Stimulated activated CD8-positive, alpha-beta memory T cell treated with anti-CD3 and anti-CD28 coated beads, Interleukin-15, amount 100 ng/mL, for 24 hours (primary cell): Measurements from ENCODE around the gene DPPA5.
A peak's percentile ranks its signal among the peaks of the same experiment; 100 is the strongest.
"Not testable (repeated sequence)": the region's sequence is repeated elsewhere in the genome, so short reads cannot be mapped to it uniquely, and the experiment has no call there.

Experiments used
- DNase-seq: peaks from one replicate; pipeline ENCODE4 v3.0.0-alpha.2; 2020; ENCODE audit warnings: low read depth

DPPA5 gene, protein sequence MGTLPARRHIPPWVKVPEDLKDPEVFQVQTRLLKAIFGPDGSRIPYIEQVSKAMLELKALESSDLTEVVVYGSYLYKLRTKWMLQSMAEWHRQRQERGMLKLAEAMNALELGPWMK

DNA sequence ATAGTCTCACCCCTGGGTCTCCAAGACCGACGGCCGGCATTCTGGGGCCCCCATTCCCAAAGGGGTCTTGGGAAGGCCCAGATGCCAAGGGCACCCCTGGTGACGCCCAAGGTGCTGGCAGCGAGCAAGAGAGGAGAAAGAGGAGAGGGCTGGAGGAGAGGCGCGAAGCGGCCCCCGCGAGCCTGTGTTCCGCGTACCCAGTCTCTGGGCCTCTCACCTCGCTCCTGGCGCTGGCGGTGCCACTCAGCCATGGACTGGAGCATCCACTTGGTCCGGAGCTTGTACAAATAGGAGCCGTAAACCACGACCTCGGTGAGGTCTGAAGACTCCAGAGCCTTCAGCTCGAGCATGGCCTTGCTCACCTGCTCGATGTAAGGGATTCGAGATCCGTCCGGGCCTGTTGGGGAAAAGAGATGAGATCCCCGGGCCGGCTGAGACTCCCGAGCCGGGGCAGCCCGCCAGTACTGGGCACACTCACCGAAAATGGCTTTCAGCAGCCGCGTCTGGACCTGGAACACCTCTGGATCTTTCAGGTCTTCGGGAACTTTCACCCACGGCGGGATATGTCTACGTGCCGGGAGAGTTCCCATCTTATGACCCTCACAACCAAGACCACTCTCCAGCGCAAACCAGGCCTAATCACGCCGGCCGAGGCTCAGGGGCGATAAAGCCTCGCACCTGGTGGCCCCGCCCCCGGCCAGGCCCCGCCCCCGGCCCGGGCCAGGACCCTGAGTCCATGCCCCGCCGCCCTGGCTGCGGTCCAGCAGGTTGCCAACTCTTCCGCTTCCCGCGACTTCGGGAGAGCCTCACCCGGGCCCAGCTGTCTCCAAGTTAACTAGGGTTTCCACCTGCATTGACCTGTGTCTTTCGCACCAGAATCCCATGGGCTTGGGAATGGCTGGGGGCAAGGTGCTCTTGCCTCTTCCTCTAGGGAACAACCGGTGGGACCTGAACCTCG lies at the start of gene DPPA5:
DPPA5 (minus strand) TSS at position 641 of the 958 bp plus-strand sequence; CDS start at position 590, 51 bp downstream.
- DNase-seq = no peak

DNA sequence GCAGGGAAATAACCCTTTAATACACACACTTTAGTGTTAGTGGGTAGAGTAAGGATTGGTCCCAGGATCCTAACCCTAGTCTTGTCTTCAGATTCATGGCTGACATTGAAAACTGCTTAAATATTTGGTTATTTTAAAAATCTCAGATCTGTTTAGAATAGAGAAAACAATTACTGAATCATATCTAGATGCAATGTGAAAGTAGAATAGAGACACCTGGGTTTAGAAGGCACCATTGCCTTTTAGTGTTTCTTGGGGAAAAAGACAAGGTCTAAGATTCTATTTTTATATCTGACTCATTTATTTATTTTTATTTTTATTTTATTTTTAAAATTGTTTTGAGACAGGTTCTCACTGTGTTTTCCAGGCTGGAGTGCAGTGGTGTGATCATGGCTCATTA lies 46.6 kb upstream of the DPPA5 start:
- no peak for DNase-seq

DNA sequence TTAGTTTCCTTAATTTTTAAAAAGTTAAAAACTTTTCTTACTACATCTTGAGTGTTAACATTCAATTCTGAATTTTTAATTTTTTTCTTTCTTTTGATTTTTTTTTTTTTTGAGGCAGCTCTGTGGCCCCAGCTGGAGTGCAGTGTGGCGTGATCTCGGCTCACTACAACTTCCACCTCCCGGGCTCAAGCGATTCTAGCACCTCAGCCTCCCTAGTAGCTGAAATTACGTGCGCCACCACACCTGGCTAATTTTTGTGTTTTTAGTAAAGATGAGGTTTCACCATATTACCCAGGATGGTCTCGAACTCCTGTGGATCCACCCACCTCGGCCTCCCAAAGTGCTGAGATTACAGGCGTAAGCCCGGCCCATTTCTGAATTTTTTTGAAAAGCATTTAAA lies 41.8 kb upstream of the DPPA5 start:
- DNase-seq = no peak

DNA sequence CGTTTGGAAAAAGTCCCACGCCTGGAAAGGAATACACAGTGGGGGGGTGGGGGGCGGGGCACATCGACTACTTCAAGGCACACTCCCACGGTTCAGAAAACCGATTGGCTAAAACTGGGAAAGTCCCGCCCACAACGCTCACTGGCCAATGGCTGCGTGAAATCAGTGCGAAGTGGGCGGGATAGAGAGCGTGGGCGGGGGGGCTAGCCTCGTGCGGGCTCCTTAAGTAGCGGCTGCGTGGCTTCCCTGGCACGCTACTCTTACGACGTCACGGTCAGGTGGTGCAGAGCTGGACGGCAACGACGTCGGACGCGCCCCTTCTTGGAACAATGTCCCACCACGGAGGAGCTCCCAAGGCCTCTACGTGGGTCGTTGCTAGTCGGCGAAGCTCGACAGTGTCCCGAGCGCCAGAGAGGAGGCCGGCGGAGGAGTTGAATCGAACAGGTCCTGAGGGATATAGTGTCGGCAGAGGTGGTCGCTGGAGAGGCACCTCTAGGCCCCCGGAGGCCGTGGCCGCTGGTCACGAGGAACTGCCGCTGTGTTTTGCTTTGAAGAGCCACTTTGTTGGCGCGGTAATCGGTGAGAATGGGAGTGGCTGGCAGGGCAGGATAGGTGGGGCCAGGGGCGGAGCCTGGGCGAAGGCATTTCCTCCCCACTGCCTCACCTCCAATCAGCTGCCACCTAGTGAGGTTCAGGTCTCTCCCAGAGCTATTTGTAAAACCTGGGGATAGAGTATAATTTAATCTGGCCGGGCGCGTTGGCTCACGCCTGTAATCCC lies 40.7 kb upstream of the DPPA5 start, which contains the start of gene DDX43:
DDX43 (plus strand) TSS at position 252 of the 778 bp plus-strand sequence; CDS start at position 330, 78 bp downstream.
- no peak for DNase-seq

DNA sequence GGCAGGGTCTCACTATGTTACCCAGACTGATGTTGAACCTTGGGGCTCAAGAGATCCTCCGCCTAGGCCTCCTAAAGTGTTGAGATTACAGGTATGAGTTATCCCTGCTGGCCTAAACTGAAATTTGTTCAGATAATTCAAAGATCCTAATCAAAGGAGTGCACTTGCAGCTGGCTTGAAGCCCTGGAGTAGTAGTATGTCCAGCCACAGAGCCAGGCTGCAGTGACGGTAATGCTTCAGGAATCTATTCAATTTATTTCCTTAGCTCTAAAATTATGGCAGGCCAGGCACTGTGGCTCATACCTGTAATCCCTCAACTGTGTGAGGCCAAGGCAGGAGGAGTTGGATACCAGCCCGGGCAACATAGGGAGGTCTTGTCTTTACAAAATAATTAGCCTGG lies 39.2 kb upstream of the DPPA5 start:
- no peak for DNase-seq

DNA sequence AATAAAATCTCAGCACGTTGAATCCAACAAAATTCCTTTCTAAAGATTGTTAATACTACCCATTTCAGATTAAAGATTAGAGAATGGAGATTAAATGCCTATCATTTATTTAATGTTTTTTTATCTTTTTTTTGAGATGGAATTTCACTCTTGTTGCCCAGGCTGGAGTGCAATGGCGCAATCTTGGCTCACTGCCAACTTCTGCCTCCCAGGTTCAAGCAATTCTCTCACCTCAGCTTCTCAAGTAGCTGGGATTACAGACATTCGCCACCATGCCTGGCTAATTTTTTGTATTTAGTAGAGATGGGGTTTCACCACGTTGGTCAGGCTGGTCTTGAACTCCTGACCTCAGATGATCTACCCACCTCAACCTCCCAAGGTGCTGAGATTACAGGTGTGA lies 38.1 kb upstream of the DPPA5 start:
- not testable (repeated sequence) for DNase-seq

DNA sequence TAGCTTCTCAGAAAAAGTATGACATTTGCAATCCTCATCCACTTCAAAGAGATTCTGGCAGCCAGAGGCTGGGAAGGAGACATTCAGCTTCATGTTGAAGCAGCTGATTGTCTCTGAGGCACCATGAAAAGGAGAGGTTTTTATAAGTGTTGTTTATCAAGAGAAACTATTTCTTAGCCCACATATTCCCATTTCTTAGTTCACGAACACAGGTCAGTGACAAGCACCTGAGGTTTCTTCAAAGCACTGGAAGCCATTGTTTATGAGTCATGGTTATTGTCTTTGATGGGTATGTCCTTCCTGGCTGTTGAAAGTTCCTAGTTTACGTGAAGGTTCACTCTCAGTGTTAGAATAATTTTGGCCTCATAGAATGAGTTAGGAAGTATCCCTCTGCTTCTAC lies 37.6 kb upstream of the DPPA5 start:
- no peak for DNase-seq

DNA sequence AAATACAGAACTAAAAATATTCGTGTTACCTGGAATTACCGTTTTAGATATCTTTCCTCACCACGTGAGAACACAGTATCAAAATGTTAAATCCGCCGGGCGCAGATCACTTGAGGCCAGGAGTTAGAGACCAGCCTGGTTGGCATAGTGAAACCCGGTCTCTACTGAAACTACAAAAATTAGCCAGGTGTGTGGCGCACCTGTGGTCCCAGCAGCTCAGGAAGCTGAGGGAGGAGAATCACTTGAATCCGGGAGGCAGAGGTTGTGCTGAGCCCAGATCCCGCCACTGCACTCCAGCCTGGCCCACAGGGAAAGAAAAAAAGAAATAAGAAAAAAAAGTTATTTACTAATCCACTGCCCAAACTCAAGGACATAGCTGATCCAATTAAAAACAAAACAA lies 35.8 kb upstream of the DPPA5 start:
- DNase-seq = no peak

DNA sequence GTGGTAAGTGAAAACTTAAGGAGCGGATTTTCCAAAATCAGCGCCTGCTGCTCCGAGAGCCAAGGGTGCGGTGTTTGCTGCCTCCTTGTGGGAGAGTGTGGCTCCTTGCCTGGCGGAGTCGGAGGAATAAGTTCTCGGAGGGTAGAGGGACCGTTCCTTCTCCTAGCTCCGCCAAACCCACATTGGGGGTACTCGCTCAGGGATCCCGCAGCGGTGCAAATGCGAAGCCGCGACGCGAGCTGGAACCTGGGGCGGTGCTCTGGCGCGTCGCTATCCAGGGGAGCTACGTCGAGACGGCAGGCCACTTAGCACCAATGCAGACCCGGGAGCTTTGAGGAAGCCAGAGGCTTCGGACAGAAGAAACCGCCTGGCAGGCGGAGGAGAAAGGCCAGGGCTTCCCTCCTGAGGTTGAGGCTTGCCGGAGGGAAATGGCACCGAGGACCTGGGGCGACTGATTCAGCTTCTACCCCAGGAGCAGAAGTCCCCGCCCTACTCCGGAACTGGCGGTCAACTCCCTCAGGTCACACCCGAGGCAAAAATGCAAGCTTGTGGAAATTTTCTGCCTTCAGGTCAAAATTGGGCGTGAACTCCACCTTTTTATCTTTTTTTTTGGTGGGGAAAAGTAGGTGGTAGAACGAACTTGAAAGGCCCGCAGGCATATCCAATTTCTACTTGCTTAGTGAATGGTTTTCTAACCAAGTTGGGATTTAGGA lies 34.9 kb upstream of the DPPA5 start:
- DNase-seq = peak; percentile 13

DNA sequence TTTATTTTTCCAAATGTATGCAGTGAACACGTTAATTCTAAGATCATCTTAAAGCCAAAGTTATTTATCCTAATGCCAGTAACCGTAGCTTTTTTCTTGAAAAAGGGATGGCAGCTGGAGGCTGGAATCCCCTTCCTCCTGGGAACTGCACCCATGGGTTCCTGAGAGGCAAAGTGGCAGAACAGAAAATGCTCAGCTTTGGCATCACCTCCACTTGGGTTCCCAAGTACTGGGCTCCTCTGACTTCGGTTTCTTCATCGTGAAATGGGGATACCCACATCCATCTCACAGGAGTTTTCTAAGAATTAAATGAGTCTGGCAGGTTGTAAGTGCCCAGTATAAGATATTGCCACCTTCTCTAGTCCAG lies 34.3 kb upstream of the DPPA5 start:
- DNase-seq = no peak

DNA sequence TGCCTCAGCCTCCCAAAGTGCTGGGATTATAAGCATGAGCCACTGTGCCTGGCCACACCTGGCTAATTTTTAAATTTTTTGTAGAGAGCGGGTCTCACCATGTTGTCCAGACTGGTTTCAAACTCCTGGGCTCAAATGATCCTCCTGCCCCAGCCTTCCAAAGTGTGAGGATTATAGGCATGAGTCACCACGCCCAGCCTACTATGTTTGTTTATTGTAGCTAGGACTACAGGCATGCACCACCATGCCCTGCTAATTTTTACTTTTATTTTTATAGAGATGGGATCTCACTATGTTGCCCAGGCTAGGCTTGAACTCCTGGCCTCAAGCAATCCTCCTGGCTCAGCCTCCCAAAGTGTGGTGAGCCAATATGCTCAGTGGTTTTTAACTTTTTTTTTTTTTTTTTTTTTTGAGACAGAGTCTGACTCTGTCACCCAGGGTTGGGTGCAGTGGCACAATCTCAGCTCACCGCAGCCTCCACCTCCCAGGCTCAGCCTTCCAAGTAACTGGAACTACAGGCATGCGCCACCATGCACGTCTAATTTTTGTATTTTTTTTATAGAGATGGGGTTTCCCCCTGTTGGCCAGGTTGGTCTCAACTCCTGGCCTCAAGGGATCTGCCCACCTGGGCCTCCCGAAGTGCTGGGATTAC lies 28.5 kb upstream of the DPPA5 start:
- no peak for DNase-seq

DNA sequence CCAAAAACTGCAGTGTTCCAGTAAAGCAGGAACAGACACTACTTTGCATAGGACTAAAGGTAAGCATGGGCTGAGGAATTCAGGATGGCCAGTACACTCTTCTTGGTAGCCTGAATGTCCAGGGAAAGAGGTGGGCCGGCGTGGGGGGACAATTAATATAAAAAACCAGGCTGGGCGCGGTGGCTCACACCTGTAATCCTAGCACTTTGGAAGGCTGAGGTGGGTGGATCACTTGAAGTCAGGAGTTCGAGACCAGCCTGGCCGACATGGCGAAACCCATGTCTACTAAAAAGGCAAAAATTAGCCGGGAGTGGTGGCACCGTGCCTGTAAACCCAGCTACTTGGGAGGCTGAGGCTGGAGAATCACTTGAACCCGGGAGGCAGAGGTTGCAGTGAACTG lies 27.5 kb upstream of the DPPA5 start:
- DNase-seq = not testable (repeated sequence)

DNA sequence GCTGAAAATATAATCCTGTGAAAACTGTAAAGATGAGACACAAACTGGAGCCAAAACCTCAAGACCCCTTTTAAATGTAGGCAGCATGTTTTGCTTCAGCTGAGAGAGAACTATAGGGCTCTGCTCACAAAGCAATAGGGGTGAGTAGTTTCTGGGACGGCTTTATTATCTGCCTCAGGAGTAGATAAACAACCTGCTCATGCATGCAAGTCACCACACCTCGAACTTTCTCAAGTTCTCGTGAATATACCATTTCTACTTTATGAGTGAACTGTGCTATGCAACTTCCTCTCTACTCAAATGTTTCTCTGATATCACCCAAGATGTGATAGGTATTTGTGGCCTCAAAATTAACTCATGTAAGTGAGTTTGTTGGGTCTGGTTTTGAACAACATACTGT lies 23.1 kb upstream of the DPPA5 start:
- no peak for DNase-seq

DNA sequence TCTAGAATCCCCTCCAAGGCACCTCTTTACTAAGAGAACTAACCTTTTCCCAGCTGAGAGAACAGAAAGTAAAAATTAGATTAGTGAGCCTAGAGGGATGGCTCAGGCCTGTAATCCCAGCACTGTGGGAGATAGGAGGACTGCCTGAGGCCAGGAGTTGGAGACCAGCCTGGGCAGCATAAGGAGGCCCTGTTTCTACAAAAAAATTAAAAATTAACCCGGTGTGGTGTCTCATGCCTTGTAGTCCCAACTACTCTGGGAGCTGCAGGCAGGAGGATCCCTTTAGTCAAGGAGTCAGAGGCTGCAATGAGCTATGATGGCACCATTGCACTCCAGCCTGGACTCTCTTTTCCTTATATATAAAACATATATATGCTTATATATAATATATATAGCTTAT lies 21.1 kb upstream of the DPPA5 start:
- DNase-seq = no peak

DNA sequence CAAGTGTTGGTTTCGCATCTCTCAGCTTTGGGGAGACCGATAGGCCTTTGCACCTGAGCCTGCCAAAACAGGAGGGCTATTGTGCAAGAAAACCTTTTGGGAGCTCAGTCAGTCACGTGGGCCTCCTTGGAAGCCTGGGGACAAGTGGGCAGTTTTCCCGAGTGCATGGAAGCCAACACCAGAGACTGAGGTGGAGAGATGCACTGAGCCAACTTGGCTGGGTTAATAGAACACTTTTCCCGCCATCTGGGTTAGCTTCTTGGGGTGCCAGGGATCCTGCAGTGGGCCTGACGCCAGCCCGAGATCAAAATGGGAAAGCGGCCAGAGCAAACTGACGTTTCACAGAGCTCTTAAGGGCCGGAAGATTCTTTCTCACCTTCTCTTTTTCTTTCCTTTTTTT lies 18.4 kb upstream of the DPPA5 start:
- no peak for DNase-seq

DNA sequence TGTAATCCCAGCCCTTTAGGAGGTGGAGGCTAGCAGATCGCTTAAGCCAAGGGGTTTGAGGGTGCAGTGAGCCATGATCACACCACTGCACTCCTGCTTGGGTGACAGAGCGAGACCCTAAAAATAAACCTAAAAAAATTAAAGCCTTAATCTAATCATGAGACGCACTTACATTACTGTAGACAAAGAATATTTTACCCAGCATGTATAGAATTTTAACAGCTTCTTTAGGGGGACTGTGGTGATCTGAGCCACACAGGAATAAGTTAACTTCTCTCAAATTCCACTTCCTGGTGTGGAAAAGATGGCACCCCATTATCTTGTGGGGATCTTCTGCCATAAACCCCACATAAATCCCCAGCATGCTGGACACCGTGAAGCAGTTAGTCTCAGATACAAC lies 17.9 kb upstream of the DPPA5 start:
- no peak for DNase-seq

DNA sequence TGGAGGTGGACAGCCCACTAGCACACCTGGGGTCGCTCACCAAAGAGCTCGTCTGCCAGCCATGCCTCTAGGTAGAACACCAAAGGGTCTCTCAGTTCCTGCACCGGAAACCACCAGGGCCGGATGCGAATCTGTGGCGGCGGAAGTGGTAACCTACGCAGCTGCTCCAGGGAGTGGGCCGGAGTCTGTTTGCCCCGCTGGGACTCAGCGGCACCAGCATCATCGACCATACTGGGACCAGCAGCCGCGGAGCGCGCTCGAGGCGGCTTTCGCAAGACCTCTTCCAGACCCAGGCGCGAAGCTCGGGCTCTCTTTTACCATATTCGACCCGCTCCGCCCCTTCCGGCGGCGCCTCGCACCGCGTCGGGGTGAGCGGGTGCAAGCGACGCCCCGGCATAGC lies 15.5 kb upstream of the DPPA5 start, which contains the start of gene OOEP:
OOEP (minus strand) TSS at position 335 of the 400 bp plus-strand sequence; CDS start at position 230, 105 bp downstream.
- no peak for DNase-seq

DNA sequence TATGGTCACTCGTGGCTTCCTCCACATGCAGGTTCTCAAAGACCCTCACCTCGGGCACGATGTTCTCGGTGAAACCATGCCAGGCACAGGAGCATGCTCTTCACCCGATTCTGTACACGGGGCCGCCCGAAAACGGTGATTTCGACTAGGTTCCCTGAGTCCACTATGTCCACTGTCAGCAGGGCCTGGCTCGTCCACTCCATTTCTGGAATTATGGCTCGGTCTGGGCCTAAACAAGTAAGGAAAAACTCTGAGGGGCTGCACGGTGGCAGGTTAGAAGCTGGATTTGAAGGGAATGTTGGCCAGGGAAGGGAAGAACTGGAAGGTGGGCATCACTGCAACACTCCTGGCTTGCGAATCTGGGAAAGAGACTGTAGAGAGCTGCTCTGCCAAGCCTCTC lies 15.1 kb upstream of the DPPA5 start:
- no peak for DNase-seq

DNA sequence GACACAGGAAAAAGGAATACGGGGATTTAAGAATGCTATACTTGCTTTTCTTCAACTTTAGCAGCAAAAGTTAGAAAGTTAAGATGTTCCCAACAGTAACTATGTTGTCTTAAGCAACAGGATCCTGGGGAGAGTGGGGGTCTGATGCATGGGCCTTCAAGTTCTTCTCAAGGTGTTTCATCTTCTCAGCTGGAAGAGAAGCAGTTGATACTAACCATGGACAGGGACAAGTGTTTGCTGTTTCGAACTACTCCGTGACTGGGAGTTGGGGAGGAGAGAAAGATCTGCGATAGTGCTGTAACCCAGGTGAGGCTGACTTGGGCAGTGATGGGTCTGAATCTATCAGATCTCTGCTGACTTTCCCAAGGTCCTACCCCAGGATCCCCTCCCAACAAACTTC lies 14.6 kb upstream of the DPPA5 start:
- no peak for DNase-seq

DNA sequence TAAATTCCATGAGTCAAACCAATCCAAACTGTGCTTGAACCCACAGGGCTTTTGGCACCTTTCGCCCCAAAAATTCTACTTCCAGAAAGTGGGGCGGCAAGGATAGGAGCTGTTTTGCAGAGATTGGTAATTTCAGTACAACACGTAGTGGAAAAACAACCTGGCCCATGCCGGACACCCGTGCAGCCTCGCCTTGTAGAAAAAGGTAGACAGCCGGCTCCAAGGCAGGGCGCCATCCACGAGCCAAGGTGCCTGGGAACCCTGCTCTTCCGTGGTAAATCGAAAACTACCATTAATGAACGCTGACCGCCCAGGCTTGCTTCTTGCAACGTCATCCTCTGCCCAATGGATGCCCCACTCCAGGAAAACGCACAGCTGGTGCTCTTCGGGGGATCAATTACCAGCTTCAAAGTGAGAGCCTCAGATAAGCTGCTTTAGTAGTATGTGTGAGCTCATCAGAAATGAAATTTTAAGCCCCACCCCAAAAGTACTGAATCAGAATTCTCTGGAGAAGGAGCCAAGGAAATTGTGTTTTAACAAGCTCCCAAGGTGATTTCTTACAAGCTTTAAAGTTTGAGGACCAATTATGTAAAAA lies 13.8 kb upstream of the DPPA5 start:
- DNase-seq = no peak

DNA sequence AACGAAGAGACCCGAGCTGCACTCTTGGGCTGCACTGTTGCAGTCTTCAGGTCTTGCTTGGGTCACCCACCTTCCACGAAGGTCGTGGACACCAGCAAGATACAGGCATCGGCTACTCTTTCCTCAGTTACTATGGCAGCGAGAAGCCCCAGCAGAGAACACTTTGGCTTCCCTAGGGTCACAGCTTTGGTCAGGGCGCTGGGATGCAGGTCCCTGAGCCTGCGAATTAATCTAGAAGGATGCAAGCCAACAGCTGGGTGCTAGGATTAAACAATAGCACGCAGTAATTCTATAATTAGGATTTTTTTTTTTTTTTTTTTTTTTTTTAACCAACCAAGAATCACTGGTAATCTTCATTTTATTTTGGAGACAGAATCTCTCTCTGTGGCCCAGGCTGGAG lies 10.5 kb upstream of the DPPA5 start:
- DNase-seq = no peak
